Measurements from ENCODE around the gene LTA.
A peak's percentile ranks its signal among the peaks of the same experiment; 100 is the strongest.

LTA gene

DNA sequence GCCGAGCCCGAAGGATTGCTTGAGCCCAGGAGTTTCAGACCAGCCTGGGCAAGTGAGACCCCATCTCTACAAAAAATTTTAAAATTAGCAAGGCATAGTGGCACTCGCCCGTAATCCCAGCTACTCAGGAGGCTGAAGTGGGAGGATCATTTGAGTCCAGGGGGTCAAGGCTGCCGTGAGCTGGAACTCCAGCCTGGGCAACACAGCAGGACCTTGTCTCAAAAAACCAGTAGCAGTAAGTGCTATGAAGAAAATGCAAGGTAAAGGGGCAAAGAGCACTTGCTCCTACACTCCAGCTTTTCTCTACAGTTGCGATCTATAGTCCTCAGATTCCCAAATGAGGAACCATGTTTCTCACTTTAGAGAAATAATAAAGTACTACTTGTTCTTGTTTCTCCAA is 28.4 kb upstream of the LTA start:
- DNase-seq, result no peak

DNA sequence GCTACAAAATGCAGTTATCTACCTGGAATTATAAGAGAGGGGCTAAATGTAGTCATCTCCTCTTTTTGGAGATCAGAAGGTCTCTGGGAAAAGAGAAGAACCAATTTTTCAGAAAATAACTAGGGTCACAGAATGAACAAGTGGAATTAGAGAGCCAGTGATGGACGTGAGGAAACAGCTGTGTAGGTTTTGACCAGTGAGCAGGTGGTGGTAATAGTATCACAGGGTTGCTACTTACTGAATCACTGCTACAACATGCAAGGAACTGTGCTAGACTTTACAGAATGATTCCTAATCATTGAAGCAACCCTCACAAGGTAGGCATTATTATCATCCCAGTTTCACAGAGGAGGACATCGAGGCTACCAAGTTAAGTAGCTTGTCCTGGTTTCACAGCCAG is 27.4 kb upstream of the LTA start:
- DNase-seq, result no peak

DNA sequence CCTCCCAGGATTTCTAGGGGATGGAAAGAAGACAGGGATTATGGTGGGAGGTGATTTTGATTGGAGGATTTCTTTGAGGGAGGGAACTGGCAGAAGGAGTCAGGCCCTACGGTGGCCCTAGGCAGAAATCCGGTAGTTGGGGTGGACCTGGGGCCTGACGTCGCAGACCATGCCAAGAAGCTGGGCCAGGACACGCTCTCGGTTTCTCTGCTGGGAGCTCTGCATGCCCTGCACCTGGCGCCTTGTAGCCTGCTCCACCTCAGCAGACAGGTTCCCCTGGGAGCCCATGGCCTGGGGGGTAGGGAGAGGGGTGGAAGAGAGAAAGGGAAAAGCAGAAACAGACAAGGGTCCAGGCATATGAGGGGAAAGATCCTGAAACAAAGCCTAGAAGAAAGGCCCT is 26.8 kb upstream of the LTA start:
- DNase-seq, result no peak

DNA sequence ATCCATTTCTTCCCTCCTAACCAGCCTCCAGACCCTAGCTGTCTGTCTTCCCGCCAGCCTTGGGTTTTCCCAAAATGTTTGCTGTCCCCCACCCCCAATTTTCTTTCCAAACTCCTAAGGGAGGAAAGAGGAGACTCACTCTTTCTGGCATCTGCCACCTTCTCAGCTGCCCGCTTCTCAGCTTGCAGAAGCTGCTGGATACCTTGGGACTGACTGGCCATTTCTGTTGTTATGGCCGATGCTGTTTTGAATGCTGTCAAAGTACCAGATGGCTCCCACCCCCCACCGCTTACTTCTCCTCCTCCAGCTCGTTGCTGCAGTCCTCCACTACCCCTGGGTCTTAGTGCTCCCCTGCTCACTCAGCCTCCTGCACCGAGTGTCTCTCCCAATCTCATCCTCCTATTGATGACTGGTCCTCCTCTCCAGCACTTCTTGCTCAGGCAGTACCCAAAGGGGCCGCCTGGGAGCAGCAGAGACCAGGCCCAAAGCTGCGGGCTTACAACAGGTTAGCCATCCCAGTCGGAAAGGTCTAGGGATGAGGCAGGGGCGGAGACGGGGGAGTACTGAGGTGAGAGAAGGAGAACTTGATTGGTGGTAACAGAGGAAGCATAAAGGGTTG is 25.6 kb upstream of the LTA start, which contains the start of gene ATP6V1G2:
TSS of gene ATP6V1G2 (minus strand) at position 270 of the 619 bp plus-strand sequence. CDS start at position 221, 49 bp downstream.
- peak; percentile 86 to 88 for DNase-seq

DNA sequence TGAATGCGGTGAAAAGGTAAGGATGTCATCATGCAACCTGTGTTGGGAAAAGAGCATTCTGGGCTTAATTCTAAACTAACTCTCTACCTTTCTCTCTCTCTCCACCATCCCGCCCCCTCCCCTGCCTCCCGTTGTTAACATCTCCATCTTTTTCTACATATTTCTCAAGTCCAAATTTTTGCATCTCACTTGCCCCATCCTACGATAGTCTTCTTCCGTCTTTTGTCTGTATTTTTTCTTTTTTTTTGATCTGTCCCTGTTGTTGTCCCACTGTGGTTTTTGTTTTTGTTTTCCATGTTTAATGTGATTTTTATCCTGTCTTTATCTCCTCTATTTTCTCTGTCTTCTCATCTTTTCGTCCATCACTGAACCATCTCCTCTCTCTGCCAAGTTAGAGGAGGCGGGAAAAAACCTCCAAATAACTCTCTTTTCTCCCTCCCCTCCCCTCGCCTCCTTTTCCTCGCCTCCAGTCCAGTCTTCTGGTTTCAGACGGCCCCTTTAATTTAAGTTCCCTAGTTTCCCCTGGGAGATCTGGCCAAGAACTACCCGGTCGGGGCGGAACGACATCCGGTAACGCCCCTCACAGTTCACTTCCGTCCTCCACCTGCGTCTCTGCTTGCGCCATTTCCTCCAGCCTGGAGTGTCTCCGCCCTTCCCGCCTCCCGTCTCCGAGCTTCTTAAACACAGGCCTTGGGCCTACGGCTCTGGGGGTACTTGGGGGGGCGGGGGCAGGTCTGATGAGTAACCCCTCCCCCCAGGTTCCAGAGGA is 24.9 kb upstream of the LTA start, which contains the start of gene NFKBIL1:
TSS of gene NFKBIL1 (plus strand) at position 651 of the 769 bp plus-strand sequence. CDS start at position 738, 87 bp downstream.
- DNase-seq, result peak; percentile 91 to 95

DNA sequence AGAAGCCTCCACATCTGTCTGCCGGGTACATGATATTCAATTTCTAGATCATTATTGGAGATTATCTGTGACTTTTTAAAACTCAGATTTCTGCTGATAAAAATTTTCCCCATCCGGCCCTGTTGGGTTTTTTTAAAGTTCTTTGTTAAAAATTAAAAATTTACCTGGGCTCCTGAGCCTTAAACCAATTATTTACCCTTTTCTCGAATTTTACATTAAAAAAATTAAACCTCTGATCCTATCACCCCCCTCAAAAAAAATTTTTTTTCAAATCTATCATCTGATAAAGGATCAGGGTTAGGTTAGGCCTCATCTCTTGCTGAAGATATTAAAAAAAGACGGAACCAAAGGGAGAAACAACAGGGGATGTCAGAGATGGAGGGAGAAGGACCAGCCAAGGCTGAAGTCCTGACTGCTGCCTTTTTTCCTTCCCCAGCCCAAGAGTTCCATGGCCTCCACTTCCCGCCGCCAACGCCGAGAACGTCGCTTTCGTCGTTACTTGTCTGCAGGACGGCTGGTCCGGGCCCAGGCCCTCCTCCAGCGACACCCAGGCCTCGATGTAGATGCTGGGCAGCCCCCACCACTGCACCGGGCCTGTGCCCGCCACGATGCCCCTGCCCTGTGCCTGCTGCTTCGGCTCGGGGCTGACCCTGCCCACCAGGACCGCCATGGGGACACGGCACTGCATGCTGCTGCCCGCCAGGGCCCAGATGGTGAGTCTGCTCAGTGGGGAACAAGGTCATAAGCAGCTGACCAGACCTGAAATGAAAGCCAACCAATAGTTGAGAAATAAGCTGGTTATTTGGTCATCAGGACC is 24.2 kb upstream of the LTA start:
- DNase-seq, result no peak

DNA sequence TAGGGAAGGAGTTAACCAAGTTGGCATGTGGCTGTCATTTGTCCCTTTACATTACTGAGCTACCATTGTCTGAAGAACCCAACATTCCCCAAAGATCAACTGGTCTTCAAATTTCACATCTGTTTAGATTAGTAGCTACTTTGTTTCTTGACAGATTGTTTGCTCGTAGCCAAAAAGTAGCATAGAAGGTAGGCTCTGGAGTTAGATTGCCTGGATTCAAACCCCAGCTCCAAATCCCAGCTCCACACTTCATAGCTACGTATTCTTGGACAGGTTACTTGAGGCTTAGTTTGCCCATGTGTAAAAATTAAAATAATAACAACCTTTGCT is 23.6 kb upstream of the LTA start:
- no peak for DNase-seq

DNA sequence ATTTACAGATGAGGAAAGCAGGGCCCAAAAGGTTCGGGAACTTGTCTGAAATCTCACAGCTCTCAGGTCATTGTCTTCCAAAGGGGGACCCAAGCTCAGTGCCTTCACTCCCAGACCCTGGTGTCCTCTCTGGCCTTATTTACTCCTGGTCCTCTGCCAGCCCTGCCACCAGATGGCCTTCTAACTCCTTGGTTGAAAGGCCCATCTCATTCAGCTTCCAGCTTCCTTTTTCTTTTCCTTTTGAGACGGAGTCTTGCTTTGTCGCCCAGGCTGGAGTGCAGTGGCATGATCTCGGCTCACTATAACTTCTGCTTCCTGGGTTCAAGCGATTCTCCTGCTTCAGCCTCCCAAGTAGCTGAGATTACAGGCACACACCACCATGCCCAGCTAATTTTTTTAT is 20.7 kb upstream of the LTA start:
- DNase-seq, result peak; percentile 79

DNA sequence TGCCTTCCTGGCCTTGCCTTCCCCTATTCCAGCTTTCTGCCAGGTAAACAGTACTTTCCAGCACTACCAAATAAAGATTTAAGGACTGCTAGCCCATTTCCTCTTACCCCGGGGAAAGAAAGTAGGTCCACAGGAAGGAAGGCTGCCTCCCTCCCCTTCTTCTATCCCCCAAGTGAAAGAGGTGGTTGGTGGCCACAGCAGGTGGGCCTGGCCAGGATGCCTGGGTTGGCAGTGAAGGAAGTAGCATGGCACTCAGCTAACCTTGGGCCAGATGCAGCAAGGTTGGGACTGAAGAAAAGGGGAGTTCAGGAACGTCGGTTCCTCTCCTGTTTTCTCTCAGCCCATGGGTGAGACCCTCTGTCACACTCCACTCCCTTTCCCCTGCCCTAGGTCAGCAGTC is 15.8 kb upstream of the LTA start:
- DNase-seq, result no peak

DNA sequence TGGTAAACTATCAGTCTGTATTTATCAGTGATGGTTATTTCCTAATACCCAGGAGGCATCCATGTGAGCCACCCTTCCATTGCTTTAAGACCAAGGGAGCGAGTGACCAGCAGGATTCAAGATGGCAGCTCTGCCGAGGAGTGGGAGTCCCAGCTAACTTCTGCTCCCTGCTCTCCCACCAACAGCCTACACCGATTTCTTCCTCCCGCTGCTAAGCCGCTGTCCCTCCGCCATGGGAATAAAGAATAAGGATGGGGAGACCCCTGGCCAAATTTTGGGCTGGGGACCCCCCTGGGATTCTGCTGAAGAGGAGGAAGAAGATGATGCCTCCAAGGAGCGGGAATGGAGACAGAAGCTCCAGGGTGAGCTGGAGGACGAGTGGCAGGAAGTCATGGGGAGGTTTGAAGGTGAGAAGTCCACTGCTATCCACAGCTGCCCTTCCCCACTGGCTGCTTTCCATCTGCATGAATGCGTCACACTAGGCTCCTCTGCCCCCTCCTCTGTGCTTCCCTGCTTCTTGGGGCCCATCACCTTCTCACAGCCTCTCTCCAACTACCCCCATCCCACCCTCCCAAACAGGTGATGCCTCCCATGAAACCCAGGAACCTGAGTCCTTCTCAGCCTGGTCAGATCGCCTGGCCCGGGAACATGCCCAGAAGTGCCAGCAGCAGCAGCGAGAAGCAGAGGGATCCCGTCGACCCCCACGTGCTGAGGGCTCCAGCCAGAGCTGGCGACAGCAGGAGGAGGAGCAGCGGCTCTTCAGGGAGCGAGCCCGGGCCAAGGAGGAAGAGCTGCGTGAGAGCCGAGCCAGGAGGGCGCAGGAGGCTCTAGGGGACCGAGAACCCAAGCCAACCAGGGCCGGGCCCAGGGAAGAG is 14.4 kb upstream of the LTA start:
- no peak for DNase-seq

DNA sequence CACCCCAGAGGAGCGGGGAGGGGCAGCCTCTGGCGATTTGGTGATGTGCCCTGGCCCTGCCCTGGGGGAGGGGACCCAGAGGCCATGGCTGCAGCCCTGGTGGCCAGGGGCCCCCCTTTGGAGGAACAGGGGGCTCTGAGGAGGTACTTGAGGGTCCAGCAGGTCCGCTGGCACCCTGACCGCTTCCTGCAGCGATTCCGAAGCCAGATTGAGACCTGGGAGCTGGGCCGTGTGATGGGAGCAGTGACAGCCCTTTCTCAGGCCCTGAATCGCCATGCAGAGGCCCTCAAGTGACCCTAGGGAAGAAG is 13.8 kb upstream of the LTA start:
- no peak for DNase-seq

DNA sequence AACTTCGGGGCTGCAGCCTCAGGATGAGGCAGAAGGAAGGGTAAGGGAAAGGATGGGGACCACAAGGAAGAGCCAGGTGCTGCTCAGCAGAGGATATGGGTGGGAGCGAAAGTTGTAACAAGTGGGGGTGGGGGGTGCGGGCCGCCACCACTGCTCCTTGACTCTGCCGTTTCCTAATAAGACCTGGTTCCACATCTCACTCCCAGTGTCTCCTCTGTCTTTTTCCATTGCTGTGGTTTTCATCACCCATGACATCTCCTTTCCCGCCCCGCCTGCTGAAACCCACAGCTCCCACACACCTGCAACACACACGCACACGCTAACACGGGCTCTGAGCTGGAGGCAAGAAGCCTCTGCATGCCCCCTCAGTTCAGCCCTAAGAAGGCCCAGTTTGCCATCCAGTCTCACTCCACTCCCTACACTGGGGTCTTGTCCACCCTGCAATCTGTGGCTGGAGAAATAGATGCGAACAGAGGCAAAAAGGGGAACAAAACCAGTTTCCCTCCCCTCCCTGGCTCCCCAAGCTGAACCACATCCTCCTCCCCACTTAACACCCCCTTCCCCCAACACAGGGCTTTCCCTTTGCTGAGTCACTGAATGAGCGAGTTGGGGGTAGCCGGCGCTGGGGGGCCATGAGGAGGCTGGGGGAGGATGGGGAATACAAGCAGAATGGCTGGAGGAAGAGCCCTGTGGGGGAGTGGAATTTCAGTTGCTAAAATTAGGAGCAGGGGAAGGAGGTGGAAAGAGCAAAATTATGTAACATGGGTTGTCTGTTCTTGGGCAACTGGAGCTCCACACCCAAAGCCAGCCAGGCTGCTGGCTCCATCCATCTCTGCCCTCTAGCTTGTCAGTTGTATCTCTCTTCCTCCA is 13.2 kb upstream of the LTA start:
- DNase-seq, result peak; percentile 71 to 83

DNA sequence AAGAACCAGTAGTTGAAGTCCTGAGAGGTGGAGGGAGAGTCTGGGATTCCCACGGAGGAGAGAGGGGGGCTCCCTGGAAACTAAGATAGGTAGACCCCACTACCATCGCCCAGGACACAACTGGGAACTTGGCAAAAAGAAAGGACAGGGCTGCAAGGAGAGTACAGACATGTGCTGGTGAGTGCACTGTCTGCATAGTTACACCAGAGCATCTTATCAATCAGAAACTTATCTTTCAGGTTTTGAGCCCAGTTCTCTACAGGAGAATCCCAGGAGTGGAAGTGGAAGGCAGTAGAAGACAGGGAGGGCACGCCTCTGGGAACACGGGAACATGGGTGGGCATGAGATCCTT is 12.5 kb upstream of the LTA start:
- no peak for DNase-seq

DNA sequence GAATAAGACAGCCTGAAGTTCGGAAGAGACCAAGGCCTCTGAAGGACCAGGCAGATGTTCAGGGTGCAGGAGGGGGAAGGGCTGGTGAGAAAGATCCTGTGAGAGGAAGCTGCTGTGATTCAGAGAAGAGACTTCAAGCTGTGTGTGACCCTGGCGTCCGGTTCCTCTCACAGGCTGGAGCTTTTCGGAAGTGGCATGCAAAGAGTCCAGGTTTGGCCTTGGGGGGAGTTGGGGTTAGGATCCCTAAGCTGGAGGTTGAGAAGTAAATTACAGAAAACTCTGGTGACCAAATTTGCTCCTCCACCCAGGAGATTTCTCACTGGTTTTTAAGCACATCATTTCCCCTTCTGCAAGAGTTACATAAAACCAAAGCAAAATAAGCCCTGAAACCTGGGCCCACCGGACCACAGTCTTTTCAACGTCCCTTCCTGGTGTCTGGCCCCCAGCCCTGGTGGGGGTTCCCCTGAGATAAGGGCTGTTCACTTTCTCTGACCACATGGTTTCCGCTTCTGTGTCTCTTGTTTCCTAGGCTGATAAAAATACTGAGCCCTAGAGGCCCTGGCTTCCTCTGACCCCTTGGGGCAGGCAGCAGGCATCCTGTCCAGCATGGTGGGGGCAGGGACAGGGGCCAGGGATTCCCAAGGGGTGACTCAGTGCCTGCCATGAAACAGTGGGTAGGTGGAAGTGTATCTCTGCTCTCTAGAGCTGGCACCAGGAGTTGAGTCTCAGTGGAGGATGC is 12.0 kb upstream of the LTA start:
- peak; percentile 61 to 78 for DNase-seq

DNA sequence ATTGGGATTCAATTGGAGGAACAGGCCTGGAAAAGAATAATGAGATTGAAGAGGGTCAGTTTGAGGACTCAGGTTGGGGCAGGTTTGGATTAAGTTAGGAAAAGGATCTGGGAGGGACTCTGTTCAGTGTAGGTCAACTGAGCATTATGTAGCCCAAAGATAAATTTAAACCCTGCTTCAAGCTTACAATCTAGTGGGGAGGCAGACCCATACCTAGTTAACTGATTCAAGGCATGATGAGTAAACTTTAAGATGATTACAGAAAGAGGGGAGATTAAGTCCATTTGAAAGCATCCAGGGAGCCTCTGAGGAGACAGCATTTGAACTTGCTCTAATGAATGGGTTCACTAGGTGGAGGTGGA is 11.4 kb upstream of the LTA start:
- DNase-seq, result no peak

DNA sequence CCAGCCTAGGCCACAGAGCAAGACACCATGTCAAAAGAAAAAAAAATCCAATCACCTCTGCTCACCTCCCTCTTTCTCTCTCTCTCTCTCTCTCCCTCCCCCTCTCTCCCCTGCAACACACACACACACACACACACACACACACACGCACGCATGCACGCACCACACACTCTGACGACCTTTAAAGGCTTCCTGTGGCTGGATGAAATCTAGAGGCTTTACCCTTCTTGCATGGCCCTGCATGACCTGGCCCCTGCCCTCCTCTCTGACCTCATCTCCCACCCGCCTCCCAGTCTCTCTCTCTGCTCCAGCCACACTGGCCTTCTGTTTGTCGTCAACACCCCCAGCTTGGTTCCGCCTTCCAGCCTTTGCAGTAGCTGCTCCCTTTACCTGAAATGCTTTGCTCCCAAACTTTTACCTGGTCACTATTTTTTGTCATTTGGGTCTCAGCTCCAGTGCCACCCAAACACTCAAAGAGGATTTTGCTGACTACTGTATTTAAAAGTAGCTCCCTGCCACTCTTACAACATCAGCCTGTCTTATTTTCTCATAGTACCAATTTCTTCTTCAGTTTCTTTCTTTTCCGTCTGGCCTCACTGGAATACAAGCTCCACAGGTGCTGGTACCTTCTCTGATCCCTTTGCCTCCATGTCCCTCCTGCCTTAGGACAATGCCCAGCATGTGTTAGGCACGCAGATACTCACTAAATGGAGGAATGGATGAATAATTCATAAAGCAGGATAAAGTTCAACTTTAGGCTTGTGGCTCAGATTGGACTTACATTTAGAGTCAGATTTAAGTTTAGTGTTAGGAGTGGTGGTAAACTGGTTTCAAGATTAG is 4.3 kb upstream of the LTA start:
- DNase-seq, result peak; percentile 47 to 51

DNA sequence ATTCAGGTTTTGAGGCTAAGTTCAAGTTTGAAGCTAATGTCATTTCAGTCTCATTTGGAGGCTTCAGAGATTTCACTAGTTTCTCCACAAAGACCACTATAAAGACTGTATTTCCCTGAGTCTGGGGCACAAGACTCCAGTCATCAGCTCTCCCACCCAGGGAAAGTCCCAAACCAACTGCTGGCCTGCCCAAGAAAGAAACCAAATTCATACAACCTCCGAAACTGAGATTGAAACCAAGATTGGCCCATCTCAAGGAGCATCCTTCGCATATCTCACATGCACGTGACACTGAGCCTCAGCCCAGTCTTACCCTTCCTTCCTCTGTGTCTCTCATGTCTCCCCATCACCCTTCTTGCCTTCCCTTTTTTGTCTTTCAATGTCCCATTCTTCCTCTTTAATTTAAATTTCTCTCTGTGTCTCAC is 3.5 kb upstream of the LTA start:
- DNase-seq, result peak; percentile 81 to 87

DNA sequence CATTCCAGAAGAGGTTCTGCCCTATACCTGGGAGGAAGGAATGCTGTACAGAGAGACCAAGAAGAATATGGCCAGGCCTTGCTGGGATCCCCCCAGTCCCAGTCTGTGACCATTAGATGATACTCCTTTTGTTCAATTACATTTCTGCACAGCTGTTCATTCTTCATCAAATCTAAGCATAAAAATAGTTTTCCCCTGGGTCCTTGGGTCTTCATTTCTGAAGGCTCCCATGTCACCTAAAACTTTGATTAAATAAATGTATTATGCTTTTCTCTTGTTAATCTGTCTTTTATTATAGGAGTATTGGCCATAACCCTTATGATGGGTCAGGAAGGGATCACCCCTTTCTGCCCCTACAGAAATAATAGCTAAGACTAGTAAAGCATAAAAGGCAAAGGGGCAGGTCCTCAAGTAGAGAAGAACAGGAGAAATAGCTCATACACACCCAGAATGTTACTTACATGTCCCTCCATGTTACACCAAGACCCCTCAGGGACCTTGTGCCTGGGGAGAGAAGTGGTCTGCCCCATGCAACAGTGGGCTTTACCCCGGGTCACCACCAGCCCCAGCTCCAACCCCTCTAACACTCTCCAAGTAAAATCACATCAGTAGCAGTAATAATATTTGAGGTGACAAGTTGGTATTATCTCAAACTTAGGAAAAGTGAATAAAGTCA is 2.1 kb upstream of the LTA start:
- no peak for DNase-seq

DNA sequence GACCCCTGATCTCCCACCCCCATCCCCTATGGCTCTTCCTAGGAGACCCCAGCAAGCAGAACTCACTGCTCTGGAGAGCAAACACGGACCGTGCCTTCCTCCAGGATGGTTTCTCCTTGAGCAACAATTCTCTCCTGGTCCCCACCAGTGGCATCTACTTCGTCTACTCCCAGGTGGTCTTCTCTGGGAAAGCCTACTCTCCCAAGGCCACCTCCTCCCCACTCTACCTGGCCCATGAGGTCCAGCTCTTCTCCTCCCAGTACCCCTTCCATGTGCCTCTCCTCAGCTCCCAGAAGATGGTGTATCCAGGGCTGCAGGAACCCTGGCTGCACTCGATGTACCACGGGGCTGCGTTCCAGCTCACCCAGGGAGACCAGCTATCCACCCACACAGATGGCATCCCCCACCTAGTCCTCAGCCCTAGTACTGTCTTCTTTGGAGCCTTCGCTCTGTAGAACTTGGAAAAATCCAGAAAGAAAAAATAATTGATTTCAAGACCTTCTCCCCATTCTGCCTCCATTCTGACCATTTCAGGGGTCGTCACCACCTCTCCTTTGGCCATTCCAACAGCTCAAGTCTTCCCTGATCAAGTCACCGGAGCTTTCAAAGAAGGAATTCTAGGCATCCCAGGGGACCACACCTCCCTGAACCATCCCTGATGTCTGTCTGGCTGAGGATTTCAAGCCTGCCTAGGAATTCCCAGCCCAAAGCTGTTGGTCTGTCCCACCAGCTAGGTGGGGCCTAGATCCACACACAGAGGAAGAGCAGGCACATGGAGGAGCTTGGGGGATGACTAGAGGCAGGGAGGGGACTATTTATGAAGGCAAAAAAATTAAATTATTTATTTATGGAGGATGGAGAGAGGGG is 1.4 kb downstream of the LTA start:
- DNase-seq, result no peak
